GM12878 (cell line): Measurements from ENCODE around the gene UPK3BL1. TPM values are rescaled to one million over a fixed set of nuclear protein-coding genes. Genes with fewer than 3 reads are reported as not detected.
"Not testable (repeated sequence)": the region's sequence is repeated elsewhere in the genome, so short reads cannot be mapped to it uniquely, and the experiment has no call there.

Experiments used
- ATAC-seq: fragments of 200-7000 bp; cut with Tn5 transposase; 3 replicates; pipeline ENCODE4 v1.9.1; 2020; ENCODE audit warnings: mild to moderate bottlenecking, moderate library complexity
- BruUV-seq: library from RNA; stranded (reverse); fragments of 400-500 nt; replicated peaks from 2 replicates; lab custom pipeline; 2021; lab: Mats Ljungman, UMichigan
- CTCF ChIA-PET: fragments of 300-600 bp; sonication (Branson Sonifier 250); formaldehyde crosslinking; extraction: SDS; loops from one replicate; lab custom pipeline; 2021; ENCODE audit warnings: inconsistent platforms; lab: Yijun Ruan, JAX
- POLR2A ChIA-PET: fragments of 350-600 bp; formaldehyde crosslinking; extraction: SDS; loops from one replicate; lab custom pipeline; 2021; ENCODE audit warnings: inconsistent platforms; lab: Charles Lee
- RAD21 ChIA-PET: fragments of 300-600 bp; sonication (Branson Sonifier 250); formaldehyde crosslinking; loops from one replicate; lab custom pipeline; 2023; ENCODE audit warnings: antibody characterized with exemption; ENCODE audit not compliant: unreplicated experiment; lab: Charles Lee
- SMC1A ChIA-PET: fragments of 300-600 bp; sonication (Branson Sonifier 250); formaldehyde crosslinking; loops from one replicate; lab custom pipeline; 2023; ENCODE audit not compliant: unreplicated experiment, uncharacterized antibody; lab: Charles Lee
- DNase-seq: peaks from one replicate; pipeline ENCODE4 v3.0.0-alpha.2; 2011; ENCODE audit warnings: low read depth, low spot score
- FAIRE-seq: peaks from 3 replicates; lab custom pipeline; 2011; peaks lifted over from hg19 to GRCh38; lab: Jason Lieb, UNC
- H2AFZ ChIP-seq: 2 replicates; pipeline ENCODE4 v1.6.0; 2011; ENCODE audit warnings: low read depth, low read length, control low read depth; ENCODE audit not compliant: control insufficient read depth
- H3K27ac ChIP-seq: 2 replicates; pipeline ENCODE4 v1.5.1; 2011; ENCODE audit warnings: control low read depth; ENCODE audit not compliant: control insufficient read depth, insufficient read depth
- H3K27me3 ChIP-seq, 2 experiments: replicated peaks in 1 of 2; 2 replicates each; pipeline versions ENCODE4 v1.6.0 to v1.6.1; 2011; ENCODE audit warnings: low read length in 1 of 2; ENCODE audit not compliant: control insufficient read depth in 2 of 2, insufficient read depth in 2 of 2
- H3K36me3 ChIP-seq, 2 experiments: 2 replicates each; pipeline ENCODE4 v1.5.1; 2011; ENCODE audit warnings: low read length in 1 of 2; ENCODE audit not compliant: control insufficient read depth in 2 of 2, insufficient read depth in 2 of 2
- H3K4me1 ChIP-seq: 2 replicates; pipeline ENCODE4 v1.6.1; 2011; ENCODE audit warnings: mild to moderate bottlenecking, low read length, moderate library complexity, mixed read lengths; ENCODE audit not compliant: control insufficient read depth, insufficient read depth
- H3K4me2 ChIP-seq: 2 replicates; pipeline ENCODE4 v1.6.0; 2011; ENCODE audit warnings: control low read depth; ENCODE audit not compliant: control insufficient read depth, insufficient read depth
- H3K4me3 ChIP-seq: fragments of 200-600 bp; sonication (generic); 2 replicates; pipeline ENCODE4 v1.5.1; 2016
- H3K79me2 ChIP-seq: 2 replicates; pipeline ENCODE4 v1.6.0; 2011; ENCODE audit warnings: low read length; ENCODE audit not compliant: control insufficient read depth, insufficient read depth
- H3K9ac ChIP-seq: 2 replicates; pipeline ENCODE4 v1.8.0; 2011; ENCODE audit warnings: low read length, control low read depth, mixed read lengths; ENCODE audit not compliant: control insufficient read depth, insufficient read depth
- H3K9me3 ChIP-seq: replicated peaks from 3 replicates; pipeline ENCODE4 v1.5.1; 2011; ENCODE audit warnings: mild to moderate bottlenecking, low read length; ENCODE audit not compliant: control insufficient read depth, insufficient read depth
- H4K20me1 ChIP-seq: 2 replicates; pipeline ENCODE4 v1.6.0; 2011; ENCODE audit not compliant: control insufficient read depth, insufficient read depth
- WGBS: methylation state at CpG from one replicate; pipeline ENCODE4 v1.1.6; 2016; ENCODE audit warnings: low lambda C conversion rate; ENCODE audit not compliant: insufficient replicate concordance, insufficient coverage; ENCODE audit errors: missing lambda C conversion rate; 5-methylcytosine and 5-hydroxymethylcytosine counted together
- in situ Hi-C: fragments of 300-500 bp; cut with MboI; formaldehyde crosslinking; loops from 9 replicates; pipeline ENCODE4 v1.14.3; 2018; ENCODE audit warnings: mixed read lengths
- intact Hi-C: fragments of 100-400 bp; cut with micrococcal nuclease; formaldehyde crosslinking; loops from one replicate; pipeline ENCODE4 v1.14.2; 2022; ENCODE audit not compliant: unreplicated experiment
- polyA plus RNA-seq, 11 experiments: library from polyadenylated mRNA; depleted of rRNA in 4 of 11; unstranded in 6 of 11; stranded (reverse) in 5 of 11; fragments of >200 nt; fragmentation: Nextera tagmentation in 4 of 11; fragmentation: Illumina TruSeq in 1 of 11; extraction: Ambion mirVana in 4 of 11; extraction: Trizol in 1 of 11; gene quantifications; 1 replicate in 1 of 11; 2 replicates in 10 of 11; pipeline versions ENCODE4 v1.2.1 to v1.2.3, GENCODE V29; 2011 to 2016; ENCODE audit warnings: inconsistent platforms in 2 of 11, missing spikeins in 2 of 11, low read depth in 1 of 11
- total RNA-seq, 4 experiments: library from RNA; depleted of rRNA in 3 of 4; stranded (reverse); fragments of >200 nt in 3 of 4; fragmentation: Illumina TruSeq in 1 of 4; extraction: Trizol in 1 of 4; gene quantifications; 2 replicates each; pipeline versions ENCODE4 v1.2.1 to v1.2.3, GENCODE V29; 2013 to 2021

The UPK3BL1 gene
- total and polyA plus RNA-seq, 10 of the 15 experiments (the other 5 are each of a cell fraction or from before 2014, with no cell fraction given) = 5.9 to 68.6 (median 25.0) TPM

GRCh38 chr7:102673447-102674067 lies 31.0 kb upstream of the UPK3BL1 start:
- H3K9ac ChIP-seq, H3K4me1 ChIP-seq, H2AFZ ChIP-seq, H3K4me3 ChIP-seq, POLR2A ChIA-PET, H4K20me1 ChIP-seq, DNase-seq, H3K27ac ChIP-seq, H3K79me2 ChIP-seq, H3K36me3 ChIP-seq, intact Hi-C loops, CTCF ChIA-PET, H3K4me2 ChIP-seq, RAD21 ChIA-PET, H3K9me3 ChIP-seq, H3K27me3 ChIP-seq, SMC1A ChIA-PET, FAIRE-seq, ATAC-seq, BruUV-seq, in situ Hi-C loops: not testable (repeated sequence)
- no CpG with 5 or more reads among the region's 9 CpGs for WGBS

- FAIRE-seq, intact Hi-C loops, H3K9me3 ChIP-seq, SMC1A ChIA-PET, in situ Hi-C loops, H3K27me3 ChIP-seq, POLR2A ChIA-PET, RAD21 ChIA-PET, DNase-seq, H3K79me2 ChIP-seq, CTCF ChIA-PET, H3K4me3 ChIP-seq, H3K36me3 ChIP-seq, H4K20me1 ChIP-seq, H3K27ac ChIP-seq, H3K4me1 ChIP-seq, H3K4me2 ChIP-seq, H2AFZ ChIP-seq, BruUV-seq, H3K9ac ChIP-seq: not testable (repeated sequence)
- ATAC-seq = peak; percentile 49
- WGBS = no CpG with 5 or more reads among the region's 9 CpGs
These were observed 29.3 kb upstream of the UPK3BL1 start for GRCh38 chr7:102671956-102672307.
